HG03378 (cell line): Measurements from ENCODE around the gene GAGE2A.
"Not testable (repeated sequence)": the region's sequence is repeated elsewhere in the genome, so short reads cannot be mapped to it uniquely, and the experiment has no call there.

Source experiments
- ATAC-seq: cut with Tn5 transposase; IDR thresholded peaks from one replicate; pipeline ENCODE4 v1.9.1; 2021; ENCODE audit warnings: mild to moderate bottlenecking, moderate library complexity; ENCODE audit not compliant: unreplicated experiment

GAGE2A gene, protein sequence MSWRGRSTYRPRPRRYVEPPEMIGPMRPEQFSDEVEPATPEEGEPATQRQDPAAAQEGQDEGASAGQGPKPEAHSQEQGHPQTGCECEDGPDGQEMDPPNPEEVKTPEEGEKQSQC

DNA sequence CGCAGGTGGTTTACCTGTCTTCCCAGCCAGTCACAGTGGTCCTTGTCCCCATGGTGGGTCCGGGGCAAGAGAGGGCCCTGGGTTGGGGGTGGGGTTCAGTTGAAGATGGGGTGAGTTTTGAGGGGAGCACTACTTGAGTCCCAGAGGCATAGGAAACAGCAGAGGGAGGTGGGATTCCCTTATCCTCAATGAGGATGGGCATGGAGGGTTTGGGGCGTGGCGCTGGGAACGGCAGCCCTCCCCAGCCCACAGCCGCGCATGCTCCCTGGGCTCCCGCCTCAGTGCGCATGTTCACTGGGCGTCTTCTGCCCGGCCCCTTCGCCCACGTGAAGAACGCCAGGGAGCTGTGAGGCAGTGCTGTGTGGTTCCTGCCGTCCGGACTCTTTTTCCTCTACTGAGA is at the start of gene GAGE2A:
Gene GAGE2A (plus strand): TSS at position 301 of the 400 bp plus-strand sequence. CDS start 1,155 bp downstream, outside the sequence.
- ATAC-seq = not testable (repeated sequence)

DNA sequence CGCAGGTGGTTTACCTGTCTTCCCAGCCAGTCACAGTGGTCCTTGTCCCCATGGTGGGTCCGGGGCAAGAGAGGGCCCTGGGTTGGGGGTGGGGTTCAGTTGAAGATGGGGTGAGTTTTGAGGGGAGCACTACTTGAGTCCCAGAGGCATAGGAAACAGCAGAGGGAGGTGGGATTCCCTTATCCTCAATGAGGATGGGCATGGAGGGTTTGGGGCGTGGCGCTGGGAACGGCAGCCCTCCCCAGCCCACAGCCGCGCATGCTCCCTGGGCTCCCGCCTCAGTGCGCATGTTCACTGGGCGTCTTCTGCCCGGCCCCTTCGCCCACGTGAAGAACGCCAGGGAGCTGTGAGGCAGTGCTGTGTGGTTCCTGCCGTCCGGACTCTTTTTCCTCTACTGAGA is 47.9 kb upstream of the GAGE2A start, which contains the start of gene GAGE12D:
Gene GAGE12D (plus strand): TSS at position 301 of the 400 bp plus-strand sequence. CDS start 1,155 bp downstream, outside the sequence.
- ATAC-seq = not testable (repeated sequence)

DNA sequence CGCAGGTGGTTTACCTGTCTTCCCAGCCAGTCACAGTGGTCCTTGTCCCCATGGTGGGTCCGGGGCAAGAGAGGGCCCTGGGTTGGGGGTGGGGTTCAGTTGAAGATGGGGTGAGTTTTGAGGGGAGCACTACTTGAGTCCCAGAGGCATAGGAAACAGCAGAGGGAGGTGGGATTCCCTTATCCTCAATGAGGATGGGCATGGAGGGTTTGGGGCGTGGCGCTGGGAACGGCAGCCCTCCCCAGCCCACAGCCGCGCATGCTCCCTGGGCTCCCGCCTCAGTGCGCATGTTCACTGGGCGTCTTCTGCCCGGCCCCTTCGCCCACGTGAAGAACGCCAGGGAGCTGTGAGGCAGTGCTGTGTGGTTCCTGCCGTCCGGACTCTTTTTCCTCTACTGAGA is 38.3 kb upstream of the GAGE2A start, which contains the start of gene GAGE12E:
Gene GAGE12E (plus strand): TSS at position 301 of the 400 bp plus-strand sequence. CDS start 1,155 bp downstream, outside the sequence.
- ATAC-seq = not testable (repeated sequence)

DNA sequence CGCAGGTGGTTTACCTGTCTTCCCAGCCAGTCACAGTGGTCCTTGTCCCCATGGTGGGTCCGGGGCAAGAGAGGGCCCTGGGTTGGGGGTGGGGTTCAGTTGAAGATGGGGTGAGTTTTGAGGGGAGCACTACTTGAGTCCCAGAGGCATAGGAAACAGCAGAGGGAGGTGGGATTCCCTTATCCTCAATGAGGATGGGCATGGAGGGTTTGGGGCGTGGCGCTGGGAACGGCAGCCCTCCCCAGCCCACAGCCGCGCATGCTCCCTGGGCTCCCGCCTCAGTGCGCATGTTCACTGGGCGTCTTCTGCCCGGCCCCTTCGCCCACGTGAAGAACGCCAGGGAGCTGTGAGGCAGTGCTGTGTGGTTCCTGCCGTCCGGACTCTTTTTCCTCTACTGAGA is 28.8 kb upstream of the GAGE2A start, which contains the start of gene GAGE12F:
Gene GAGE12F (plus strand): TSS at position 301 of the 400 bp plus-strand sequence. CDS start 1,155 bp downstream, outside the sequence.
- not testable (repeated sequence) for ATAC-seq

DNA sequence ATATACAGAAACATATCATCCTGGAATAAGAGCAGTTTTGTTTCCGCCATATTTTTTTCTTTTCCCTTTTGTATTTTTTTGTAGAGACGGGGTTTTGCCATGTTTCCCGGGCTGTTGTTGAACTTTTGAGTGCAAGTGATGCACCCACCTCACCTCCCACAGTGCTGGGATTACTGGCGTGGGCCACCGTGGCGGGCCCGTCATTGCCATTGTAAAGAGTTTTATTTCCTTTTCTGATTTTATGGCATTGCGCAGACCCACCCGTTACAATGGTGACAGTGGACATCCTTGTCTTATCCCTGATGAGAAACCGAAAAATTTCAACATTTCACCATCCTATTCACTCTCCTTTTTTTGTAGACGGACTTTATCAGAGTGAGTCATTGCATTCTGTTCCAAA is 20.6 kb upstream of the GAGE2A start:
- ATAC-seq = not testable (repeated sequence)

DNA sequence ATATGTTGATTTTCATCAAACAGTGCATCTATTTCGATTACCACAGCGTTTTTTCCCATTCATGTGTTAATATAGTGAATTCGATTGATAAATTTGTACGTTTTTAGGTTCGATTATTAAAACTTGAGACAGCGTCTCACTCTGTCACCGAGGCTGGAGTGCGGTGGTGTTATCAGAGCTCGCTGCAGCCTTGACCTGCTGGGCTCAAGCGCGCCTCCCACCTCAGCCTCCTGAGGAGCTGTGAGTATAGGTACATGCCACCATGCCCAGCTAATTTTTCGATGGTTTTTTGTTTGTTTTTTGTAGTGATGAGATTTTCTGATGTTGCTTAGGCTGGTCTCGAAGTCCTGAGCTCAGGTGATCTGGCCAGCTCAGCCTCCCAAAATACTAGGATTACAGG is 20.1 kb upstream of the GAGE2A start:
- not testable (repeated sequence) for ATAC-seq

DNA sequence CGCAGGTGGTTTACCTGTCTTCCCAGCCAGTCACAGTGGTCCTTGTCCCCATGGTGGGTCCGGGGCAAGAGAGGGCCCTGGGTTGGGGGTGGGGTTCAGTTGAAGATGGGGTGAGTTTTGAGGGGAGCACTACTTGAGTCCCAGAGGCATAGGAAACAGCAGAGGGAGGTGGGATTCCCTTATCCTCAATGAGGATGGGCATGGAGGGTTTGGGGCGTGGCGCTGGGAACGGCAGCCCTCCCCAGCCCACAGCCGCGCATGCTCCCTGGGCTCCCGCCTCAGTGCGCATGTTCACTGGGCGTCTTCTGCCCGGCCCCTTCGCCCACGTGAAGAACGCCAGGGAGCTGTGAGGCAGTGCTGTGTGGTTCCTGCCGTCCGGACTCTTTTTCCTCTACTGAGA is 19.2 kb upstream of the GAGE2A start, which contains the start of gene GAGE12G:
Gene GAGE12G (plus strand): TSS at position 301 of the 400 bp plus-strand sequence. CDS start 1,155 bp downstream, outside the sequence.
- not testable (repeated sequence) for ATAC-seq

DNA sequence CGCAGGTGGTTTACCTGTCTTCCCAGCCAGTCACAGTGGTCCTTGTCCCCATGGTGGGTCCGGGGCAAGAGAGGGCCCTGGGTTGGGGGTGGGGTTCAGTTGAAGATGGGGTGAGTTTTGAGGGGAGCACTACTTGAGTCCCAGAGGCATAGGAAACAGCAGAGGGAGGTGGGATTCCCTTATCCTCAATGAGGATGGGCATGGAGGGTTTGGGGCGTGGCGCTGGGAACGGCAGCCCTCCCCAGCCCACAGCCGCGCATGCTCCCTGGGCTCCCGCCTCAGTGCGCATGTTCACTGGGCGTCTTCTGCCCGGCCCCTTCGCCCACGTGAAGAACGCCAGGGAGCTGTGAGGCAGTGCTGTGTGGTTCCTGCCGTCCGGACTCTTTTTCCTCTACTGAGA is 9.6 kb upstream of the GAGE2A start, which contains the start of gene GAGE12H:
Gene GAGE12H (plus strand): TSS at position 301 of the 400 bp plus-strand sequence. CDS start 1,155 bp downstream, outside the sequence.
- not testable (repeated sequence) for ATAC-seq

DNA sequence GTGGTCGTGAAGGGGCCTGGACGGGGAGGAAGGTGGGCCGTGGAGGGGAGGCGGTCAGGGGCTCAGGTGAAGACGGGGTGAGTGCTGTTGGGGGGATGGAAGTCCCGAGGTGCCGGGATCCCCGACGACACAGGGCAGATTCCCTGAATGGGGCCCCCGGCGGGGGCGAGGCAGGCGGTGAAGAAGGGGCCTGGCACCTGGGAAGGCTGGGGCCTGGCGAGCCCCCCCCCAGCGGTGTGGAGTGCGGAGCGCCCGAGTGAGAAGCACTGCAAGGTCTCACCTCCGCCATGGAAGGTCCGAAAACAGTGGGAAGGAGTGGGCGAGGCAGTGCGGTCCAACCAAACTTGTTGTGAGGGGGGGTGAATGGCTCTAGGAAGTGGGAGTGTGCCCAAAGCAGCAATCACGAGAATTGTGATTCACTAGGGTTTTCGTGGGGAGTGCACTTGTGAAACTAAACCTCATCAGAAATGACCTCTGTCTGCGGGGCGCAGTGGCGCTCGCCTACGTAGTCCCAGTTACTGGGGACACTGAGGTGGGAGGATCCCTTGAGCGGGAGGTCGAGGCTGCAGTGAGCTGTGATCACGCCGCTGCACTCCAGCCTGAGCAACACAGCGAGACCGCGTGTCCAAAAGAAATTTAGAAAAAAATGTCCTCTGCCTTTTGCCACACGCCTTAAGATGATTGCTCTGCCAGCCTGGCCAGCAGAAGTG is 628 bp downstream of the GAGE2A start:
- ATAC-seq = not testable (repeated sequence)

DNA sequence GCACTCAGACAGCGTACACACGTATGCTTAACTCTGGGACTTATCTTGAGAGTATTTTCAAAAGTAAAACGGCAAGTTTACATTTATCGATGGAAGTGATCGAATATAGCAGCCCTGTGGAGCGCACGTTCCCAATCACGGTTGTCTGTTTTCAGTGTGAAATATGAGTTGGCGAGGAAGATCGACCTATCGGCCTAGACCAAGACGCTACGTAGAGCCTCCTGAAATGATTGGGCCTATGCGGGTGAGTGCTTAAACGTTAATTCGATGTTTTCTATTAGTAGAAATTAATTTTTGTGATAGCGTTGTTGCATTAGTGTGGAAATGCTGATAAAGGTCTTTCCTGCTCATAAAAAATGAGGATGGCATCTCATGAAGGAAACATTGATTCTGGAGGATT is 1.2 kb downstream of the GAGE2A start:
- ATAC-seq = not testable (repeated sequence)

DNA sequence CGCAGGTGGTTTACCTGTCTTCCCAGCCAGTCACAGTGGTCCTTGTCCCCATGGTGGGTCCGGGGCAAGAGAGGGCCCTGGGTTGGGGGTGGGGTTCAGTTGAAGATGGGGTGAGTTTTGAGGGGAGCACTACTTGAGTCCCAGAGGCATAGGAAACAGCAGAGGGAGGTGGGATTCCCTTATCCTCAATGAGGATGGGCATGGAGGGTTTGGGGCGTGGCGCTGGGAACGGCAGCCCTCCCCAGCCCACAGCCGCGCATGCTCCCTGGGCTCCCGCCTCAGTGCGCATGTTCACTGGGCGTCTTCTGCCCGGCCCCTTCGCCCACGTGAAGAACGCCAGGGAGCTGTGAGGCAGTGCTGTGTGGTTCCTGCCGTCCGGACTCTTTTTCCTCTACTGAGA is 9.4 kb downstream of the GAGE2A start, which contains the start of gene GAGE1:
Gene GAGE1 (plus strand): TSS at position 301 of the 400 bp plus-strand sequence. CDS start 1,155 bp downstream, outside the sequence.
- not testable (repeated sequence) for ATAC-seq

DNA sequence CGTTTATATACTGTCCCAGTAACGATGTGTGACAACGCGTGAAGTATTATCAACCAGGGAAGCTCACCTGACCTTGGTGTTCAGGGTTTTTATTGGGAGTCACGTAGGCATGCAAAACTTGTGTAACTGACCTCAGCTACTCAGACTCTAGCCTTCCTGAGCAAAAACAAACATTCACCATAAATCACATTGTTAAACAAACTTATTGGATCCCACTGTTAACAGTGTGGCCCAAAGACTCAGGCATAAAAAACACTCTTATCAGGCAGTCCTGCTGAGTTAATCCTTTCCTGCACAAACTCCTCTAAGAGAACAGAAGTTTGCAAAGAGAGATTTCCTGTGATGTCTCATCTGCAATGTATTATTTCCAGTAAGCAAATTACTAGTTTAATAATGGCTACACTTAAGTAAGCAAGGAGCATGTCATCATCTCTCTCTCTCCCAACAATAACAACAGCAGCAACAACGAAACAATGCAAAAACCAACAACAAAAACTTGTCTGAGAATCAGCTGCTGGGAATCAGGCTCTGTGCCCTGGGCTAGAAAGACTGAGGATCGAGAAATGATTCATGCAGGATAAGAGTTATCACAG is 21.5 kb downstream of the GAGE2A start:
- ATAC-seq = no peak

DNA sequence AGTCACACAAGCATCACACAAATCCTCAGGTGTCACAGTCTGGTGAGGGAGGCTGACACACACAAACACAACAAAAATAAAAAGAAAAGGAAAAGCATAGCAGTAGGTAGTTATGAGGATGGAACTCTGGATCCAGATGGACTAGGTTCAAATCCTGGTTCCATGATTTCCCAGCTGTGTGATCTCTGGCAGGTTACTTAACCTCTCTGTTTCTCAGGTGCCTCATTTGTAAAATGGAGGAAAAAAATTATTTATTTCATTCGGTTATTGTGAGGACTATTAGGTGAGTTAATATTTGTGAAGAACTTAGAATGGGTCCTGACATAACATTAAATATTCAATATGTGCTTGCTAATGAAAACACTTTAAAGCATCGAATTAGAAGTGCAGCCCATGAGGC is 29.3 kb downstream of the GAGE2A start:
- no peak for ATAC-seq

DNA sequence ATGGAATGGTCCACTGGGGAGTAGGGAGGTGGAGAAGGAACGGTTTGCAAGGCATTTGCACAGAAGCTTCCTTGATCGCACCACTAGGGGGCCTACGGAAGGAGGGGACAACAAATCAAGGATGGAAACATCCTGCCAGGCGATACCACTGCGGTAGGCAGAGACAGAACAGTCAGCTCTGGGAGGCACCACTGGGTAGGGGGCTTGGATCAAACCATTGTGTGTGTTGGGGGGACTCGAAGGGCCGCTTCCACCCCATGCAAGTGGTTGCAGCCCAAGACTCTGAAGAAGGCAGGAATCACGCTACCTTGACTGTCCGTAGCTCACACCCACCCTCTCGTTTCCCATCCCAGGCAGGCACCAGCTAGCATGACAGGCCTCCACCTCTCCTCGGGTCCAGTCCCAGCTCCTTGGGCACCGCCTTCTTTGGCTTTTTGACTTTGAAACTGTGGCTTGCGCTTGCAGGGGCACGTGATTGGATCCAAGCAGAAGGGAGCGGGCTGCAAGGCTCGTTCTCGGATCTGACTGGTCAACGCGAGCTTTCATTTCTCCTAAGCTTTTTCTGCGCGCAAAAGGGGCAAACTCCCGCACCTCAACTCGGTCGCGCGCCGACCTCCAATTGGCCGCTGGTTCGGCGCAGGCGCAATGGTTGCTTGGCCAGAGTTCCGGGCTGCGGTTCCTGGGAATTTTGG is 37.9 kb downstream of the GAGE2A start:
- ATAC-seq = no peak

DNA sequence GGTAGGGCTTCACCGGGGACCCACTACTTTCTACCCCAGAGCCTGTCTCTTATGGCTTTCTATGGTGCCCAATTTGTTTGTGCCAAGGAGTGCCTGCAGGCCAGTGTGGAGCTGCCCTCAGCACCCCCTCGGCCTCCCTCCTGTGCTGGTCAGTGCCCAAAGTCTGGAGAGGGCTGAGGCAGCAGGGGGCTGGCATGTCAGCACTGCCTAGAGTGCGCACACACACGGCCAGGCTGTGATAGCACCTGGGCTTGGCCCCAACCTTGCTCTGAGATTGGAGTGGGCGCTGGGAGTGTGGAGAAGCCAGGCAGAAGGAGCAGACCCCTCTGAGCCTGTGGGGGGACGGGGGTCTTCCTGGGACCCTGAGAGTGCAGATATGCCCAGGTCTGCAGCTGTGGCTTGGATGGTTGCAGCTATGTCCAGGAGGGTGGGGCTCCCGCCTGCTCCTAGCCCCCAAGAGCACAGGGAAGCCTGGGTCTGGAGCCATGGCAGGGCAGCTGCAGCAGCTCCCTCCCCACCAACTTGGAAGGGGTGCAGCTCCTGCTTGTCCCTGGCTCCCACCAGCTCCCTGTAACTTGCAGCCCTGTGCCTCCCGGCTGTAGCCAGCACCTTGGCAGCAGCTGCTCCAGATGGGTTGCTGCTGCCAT is 55.8 kb downstream of the GAGE2A start:
- no peak for ATAC-seq
